ENCODE data around the gene TAS2R31.
"Not testable (repeated sequence)": the region's sequence is repeated elsewhere in the genome, so short reads cannot be mapped to it uniquely, and the experiment has no call there.

TAS2R31 gene

GRCh38 chr12:11059784-11060183 lies 28.6 kb upstream of the TAS2R31 start:
- TF ChIP-seq POLR2A (IDR thresholded peaks at IDR 0.05; ENCODE audit: extremely low read depth, insufficient read length) (no peak), CTCF (IDR thresholded peaks at IDR 0.05; ENCODE audit: low read depth, low read length) (no peak), MAX (IDR thresholded peaks at IDR 0.05; ENCODE audit: low read depth, low read length) (no peak), MYC (IDR thresholded peaks at IDR 0.05; ENCODE audit: low read depth, low read length) (no peak)
- DNase-seq (ENCODE audit: low read depth), result no peak
- no peak overlapping the region for H3K4me3 ChIP-seq (ENCODE audit: low read depth, low read length)

GRCh38 chr12:11059041-11059440 lies 27.8 kb upstream of the TAS2R31 start:
- no peak for TF ChIP-seq MAX (IDR thresholded peaks at IDR 0.05; ENCODE audit: low read depth, low read length)
- no peak for TF ChIP-seq CTCF (IDR thresholded peaks at IDR 0.05; ENCODE audit: low read depth, low read length)
- no peak for TF ChIP-seq POLR2A (IDR thresholded peaks at IDR 0.05; ENCODE audit: extremely low read depth, insufficient read length)
- TF ChIP-seq MYC (IDR thresholded peaks at IDR 0.05; ENCODE audit: low read depth, low read length), result no peak
- no peak overlapping the region for H3K4me3 ChIP-seq (ENCODE audit: low read depth, low read length)
- DNase-seq (ENCODE audit: low read depth), result no peak

GRCh38 chr12:11055306-11055705 lies 24.1 kb upstream of the TAS2R31 start:
- no peak for DNase-seq (ENCODE audit: low read depth)
- H3K4me3 ChIP-seq (ENCODE audit: low read depth, low read length), result no peak overlapping the region
- TF ChIP-seq MYC (IDR thresholded peaks at IDR 0.05; ENCODE audit: low read depth, low read length), result no peak

GRCh38 chr12:11049806-11050531 lies 18.8 kb upstream of the TAS2R31 start:
- DNase-seq (ENCODE audit: low read depth); H3K4me3 ChIP-seq (ENCODE audit: low read depth, low read length): not testable (repeated sequence)

- not testable (repeated sequence) for DNase-seq (ENCODE audit: low read depth); H3K4me3 ChIP-seq (ENCODE audit: low read depth, low read length)
These were observed 10.2 kb upstream of the TAS2R31 start for GRCh38 chr12:11041366-11041765.

- TF ChIP-seq POLR2A (IDR thresholded peaks at IDR 0.05; ENCODE audit: extremely low read depth, insufficient read length), result no peak
- TF ChIP-seq MYC (IDR thresholded peaks at IDR 0.05; ENCODE audit: low read depth, low read length), result no peak
- no peak overlapping the region for H3K4me3 ChIP-seq (ENCODE audit: low read depth, low read length)
- DNase-seq (ENCODE audit: low read depth), result no peak
These were observed 9.0 kb upstream of the TAS2R31 start for GRCh38 chr12:11040162-11040561.

- no peak for DNase-seq (ENCODE audit: low read depth)
- TF ChIP-seq MYC (IDR thresholded peaks at IDR 0.05; ENCODE audit: low read depth, low read length) (no peak), POLR2A (IDR thresholded peaks at IDR 0.05; ENCODE audit: extremely low read depth, insufficient read length) (no peak), CTCF (IDR thresholded peaks at IDR 0.05; ENCODE audit: low read depth, low read length) (no peak), MAX (IDR thresholded peaks at IDR 0.05; ENCODE audit: low read depth, low read length) (no peak)
- H3K4me3 ChIP-seq (ENCODE audit: low read depth, low read length), result no peak overlapping the region
These were observed 8.0 kb upstream of the TAS2R31 start for GRCh38 chr12:11039171-11039570.

- not testable (repeated sequence) for H3K4me3 ChIP-seq (ENCODE audit: low read depth, low read length); DNase-seq (ENCODE audit: low read depth)
These were observed 2.8 kb upstream of the TAS2R31 start for GRCh38 chr12:11033959-11034358.

GRCh38 chr12:11026118-11026517 lies 5.1 kb downstream of the TAS2R31 start:
- DNase-seq (ENCODE audit: low read depth), result no peak
- TF ChIP-seq MAX (IDR thresholded peaks at IDR 0.05; ENCODE audit: low read depth, low read length) (no peak), CTCF (IDR thresholded peaks at IDR 0.05; ENCODE audit: low read depth, low read length) (no peak), POLR2A (IDR thresholded peaks at IDR 0.05; ENCODE audit: extremely low read depth, insufficient read length) (no peak), MYC (IDR thresholded peaks at IDR 0.05; ENCODE audit: low read depth, low read length) (no peak)
- H3K4me3 ChIP-seq (ENCODE audit: low read depth, low read length), result no peak overlapping the region

Measured in NB4 (cell line).